ENCODE measurements around the gene HSPA12B. TPM values are rescaled to one million over a fixed set of nuclear protein-coding genes. Genes with fewer than 3 reads are reported as not detected.

Gene HSPA12B
- polyA plus RNA-seq, 4 donors, result 2.7 to 9.7 (median 4.1) TPM; not detected in 1

DNA sequence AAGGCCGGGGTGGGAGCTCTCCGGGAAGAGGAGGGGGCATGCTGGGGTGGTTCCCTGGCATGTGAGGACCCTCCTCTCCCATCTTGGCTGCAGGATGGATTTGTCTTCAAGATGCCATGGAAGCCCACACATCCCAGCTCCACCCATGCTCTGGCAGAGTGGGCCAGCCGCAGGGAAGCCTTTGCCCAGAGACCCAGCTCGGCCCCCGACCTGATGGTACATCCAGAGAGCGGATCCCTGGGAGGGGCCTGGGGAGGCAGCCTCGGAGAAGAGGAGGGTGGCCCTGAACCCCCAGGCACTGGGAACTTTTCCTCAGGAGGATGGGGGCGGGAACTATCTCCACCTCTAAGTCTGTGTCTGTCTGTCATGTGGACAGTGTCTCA, 68.4 kb downstream of the HSPA12B start:
- Histone ChIP-seq H3K4me3 (ENCODE audit: low read depth in 1 of 3, low read length in 3 of 3) (no peak overlapping the region), H3K27me3 (ENCODE audit: control insufficient read depth in 3 of 3, insufficient read depth in 3 of 3, low read length in 3 of 3) (no peaks in the 10 kb centered on the region), H3K36me3 (ENCODE audit: control insufficient read depth in 3 of 3, insufficient read depth in 2 of 3, low read depth in 1 of 3, low read length in 3 of 3) (peaks cover 0 to 85% (median 6%) of the 10 kb centered on the region in 3 donors), H3K9me3 (ENCODE audit: control insufficient read depth in 2 of 2, insufficient read depth in 1 of 2, low read depth in 1 of 2, low read length in 1 of 2) (no peaks in the 10 kb centered on the region), H3K27ac (ENCODE audit: low read depth in 1 of 3, low read length in 2 of 3) (peak overlapping the region in 1 of 3 donors; percentile 95), H3K4me1 (ENCODE audit: control insufficient read depth in 3 of 3, insufficient read depth in 2 of 3, low read depth in 1 of 3, low read length in 2 of 3) (peaks cover 13 to 53% (median 18%) of the 10 kb centered on the region in 3 donors)
- DNase-seq (no peak), FAIRE-seq (no peak)
- WGBS, 3 donors, result 95 to 98% (median 95%) methylated on average over 8 of the region's 8 CpGs

GRCh38 chr20:3801299-3801698, 68.8 kb downstream of the HSPA12B start:
- Histone ChIP-seq H3K36me3 (ENCODE audit: control insufficient read depth in 3 of 3, insufficient read depth in 2 of 3, low read depth in 1 of 3, low read length in 3 of 3) (peaks cover 0 to 89% (median 6%) of the 10 kb centered on the region in 3 donors), H3K27me3 (ENCODE audit: control insufficient read depth in 3 of 3, insufficient read depth in 3 of 3, low read length in 3 of 3) (no peaks in the 10 kb centered on the region), H3K4me1 (ENCODE audit: control insufficient read depth in 3 of 3, insufficient read depth in 2 of 3, low read depth in 1 of 3, low read length in 2 of 3) (peaks cover 16 to 57% (median 18%) of the 10 kb centered on the region in 3 donors), H3K9me3 (ENCODE audit: control insufficient read depth in 2 of 2, insufficient read depth in 1 of 2, low read depth in 1 of 2, low read length in 1 of 2) (no peaks in the 10 kb centered on the region), H3K4me3 (ENCODE audit: low read depth in 1 of 3, low read length in 3 of 3) (no peak overlapping the region), H3K27ac (ENCODE audit: low read depth in 1 of 3, low read length in 2 of 3) (no peak overlapping the region)
- no peak for DNase-seq
- no peak for FAIRE-seq
- 84 to 99% (median 97%) methylated on average over 4 of the region's 4 CpGs for WGBS, 3 donors

DNA sequence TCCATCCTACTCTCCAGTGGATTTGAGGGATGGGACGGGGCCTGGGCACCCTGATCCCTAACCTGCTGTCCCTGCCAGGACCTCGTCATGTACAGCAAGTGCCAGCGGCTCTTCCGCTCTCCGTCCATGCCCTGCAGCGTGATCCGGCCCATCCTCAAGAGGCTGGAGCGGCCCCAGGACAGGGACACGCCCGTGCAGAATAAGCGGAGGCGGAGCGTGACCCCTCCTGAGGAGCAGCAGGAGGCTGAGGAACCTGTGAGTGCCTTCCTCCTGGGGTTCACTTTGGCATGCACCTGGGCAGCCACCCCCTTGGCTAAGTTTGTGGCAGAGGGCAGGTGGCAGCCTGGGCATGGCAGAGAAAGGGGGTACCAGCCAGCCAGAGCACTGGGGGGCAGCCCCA, 69.4 kb downstream of the HSPA12B start:
- WGBS, 3 donors, result 94 to 98% (median 95%) methylated on average over 13 of the region's 13 CpGs
- no peak for FAIRE-seq
- Histone ChIP-seq H3K4me1 (ENCODE audit: control insufficient read depth in 3 of 3, insufficient read depth in 2 of 3, low read depth in 1 of 3, low read length in 2 of 3) (peaks cover 16 to 58% (median 18%) of the 10 kb centered on the region in 3 donors), H3K27me3 (ENCODE audit: control insufficient read depth in 3 of 3, insufficient read depth in 3 of 3, low read length in 3 of 3) (no peaks in the 10 kb centered on the region), H3K27ac (ENCODE audit: low read depth in 1 of 3, low read length in 2 of 3) (no peak overlapping the region), H3K4me3 (ENCODE audit: low read depth in 1 of 3, low read length in 3 of 3) (no peak overlapping the region), H3K9me3 (ENCODE audit: control insufficient read depth in 2 of 2, insufficient read depth in 1 of 2, low read depth in 1 of 2, low read length in 1 of 2) (no peaks in the 10 kb centered on the region), H3K36me3 (ENCODE audit: control insufficient read depth in 3 of 3, insufficient read depth in 2 of 3, low read depth in 1 of 3, low read length in 3 of 3) (peaks cover 0 to 89% (median 6%) of the 10 kb centered on the region in 3 donors)
- no peak for DNase-seq

Other genes with a start within 250 kb of the HSPA12B start
- not detected for gene GFRA4, start 69.3 kb upstream of the HSPA12B start, polyA plus RNA-seq
- gene ADAM33, start 50.7 kb upstream of the HSPA12B start, polyA plus RNA-seq, result 10 to 100 TPM in 1 of 4 donors, 1 to 10 TPM in 1, under 1 TPM in 2; 0.22 to 10.9 (median 3.9) TPM
- gene SIGLEC1, start 20.1 kb upstream of the HSPA12B start, polyA plus RNA-seq, result 1 to 10 TPM in 3 of 4 donors, under 1 TPM in 1; 0.22 to 6.3 (median 2.3) TPM
- gene ADISSP, start 35.1 kb downstream of the HSPA12B start, polyA plus RNA-seq, result 10 to 100 TPM in 3 of 4 donors, 1 to 10 TPM in 1; 5.8 to 38.4 (median 16.2) TPM
- under 1 TPM in 2 of 4 donors, not detected in 2; 0.03 to 0.06 TPM for gene SPEF1, start 48.8 kb downstream of the HSPA12B start, polyA plus RNA-seq
- gene CENPB, start 54.1 kb downstream of the HSPA12B start, polyA plus RNA-seq, result 10 to 100 TPM; 54.7 to 73.2 (median 60.5) TPM
- gene CDC25B, start 63.6 kb downstream of the HSPA12B start, polyA plus RNA-seq, result 10 to 100 TPM; 15.7 to 53.8 (median 20.3) TPM
- 10 to 100 TPM in 3 of 4 donors, 1 to 10 TPM in 1; 8.5 to 14.7 (median 12.0) TPM for gene AP5S1, start 87.9 kb downstream of the HSPA12B start, polyA plus RNA-seq
- gene MAVS, start 114.1 kb downstream of the HSPA12B start, polyA plus RNA-seq, result 10 to 100 TPM in 3 of 4 donors, 1 to 10 TPM in 1; 6.2 to 32.7 (median 21.5) TPM
- 10 to 100 TPM; 18.9 to 35.1 (median 22.9) TPM for gene PANK2, start 156.7 kb downstream of the HSPA12B start, polyA plus RNA-seq

Data from small intestine (tissue), 7 donors.